ENCODE results near the gene RALB.
A peak's percentile ranks its signal among the peaks of the same experiment; 100 is the strongest.

Gene RALB

GRCh38 chr2:120294008-120294340, 41.3 kb downstream of the RALB start:
- H3K4me3 ChIP-seq (ENCODE audit: low read length) = 0 out of 2 replicates have a peak overlapping the region, but pooled peaks have one; percentile 15
- TF ChIP-seq CTCF (IDR thresholded peaks at IDR 0.05; ENCODE audit: low read depth, low read length, poor library complexity, severe bottlenecking) (no peak), EZH2phosphoT487 (IDR thresholded peaks at IDR 0.05; ENCODE audit: borderline replicate concordance, low read length) (no peak)
- H3K27me3 ChIP-seq (ENCODE audit: control insufficient read depth, low read length) = no peaks in the 10 kb centered on the region
- H3K4me2 ChIP-seq (ENCODE audit: low read length) = peak overlapping the region; percentile 38
- no peaks in the 10 kb centered on the region for H4K20me1 ChIP-seq (ENCODE audit: control insufficient read depth, insufficient read depth, low read depth, low read length)
- peaks cover 3% of the 10 kb centered on the region; the same call in 1 of the 2 replicates for H3K36me3 ChIP-seq (ENCODE audit: control insufficient read depth, low read length)
- H3K9me2 ChIP-seq (replicated peaks; ENCODE audit: control insufficient read depth, low read length) = no peaks in the 10 kb centered on the region
- H3K9me3 ChIP-seq (ENCODE audit: control insufficient read depth, insufficient read depth, low read length) = no peaks in the 10 kb centered on the region
- H3K4me1 ChIP-seq (ENCODE audit: control insufficient read depth, low read length) = peaks cover 12% of the 10 kb centered on the region
- no peaks in the 10 kb centered on the region for H3F3A ChIP-seq (ENCODE audit: control insufficient read depth, insufficient read depth)
- H3K27ac ChIP-seq (ENCODE audit: low read depth, low read length) = no peak overlapping the region
- H3K79me2 ChIP-seq (ENCODE audit: control insufficient read depth, low read length) = no peaks in the 10 kb centered on the region

GRCh38 chr2:120298173-120298835, 45.7 kb downstream of the RALB start:
- H3K27ac ChIP-seq (ENCODE audit: low read depth, low read length) = no peak overlapping the region
- H3K9me2 ChIP-seq (replicated peaks; ENCODE audit: control insufficient read depth, low read length) = no peaks in the 10 kb centered on the region
- no peaks in the 10 kb centered on the region for H4K20me1 ChIP-seq (ENCODE audit: control insufficient read depth, insufficient read depth, low read depth, low read length)
- H3K9me3 ChIP-seq (ENCODE audit: control insufficient read depth, insufficient read depth, low read length) = no peaks in the 10 kb centered on the region
- H3K27me3 ChIP-seq (ENCODE audit: control insufficient read depth, low read length) = 0 out of 2 replicates have a peak, but pooled peaks cover 3% of the 10 kb centered on the region
- no peak for TF ChIP-seq CTCF (IDR thresholded peaks at IDR 0.05; ENCODE audit: low read depth, low read length, poor library complexity, severe bottlenecking)
- no peak for TF ChIP-seq EZH2phosphoT487 (IDR thresholded peaks at IDR 0.05; ENCODE audit: borderline replicate concordance, low read length)
- peaks cover 10% of the 10 kb centered on the region for H3K4me1 ChIP-seq (ENCODE audit: control insufficient read depth, low read length)
- no peak overlapping the region for H3K4me3 ChIP-seq (ENCODE audit: low read length)
- no peaks in the 10 kb centered on the region for H3F3A ChIP-seq (ENCODE audit: control insufficient read depth, insufficient read depth)
- H3K4me2 ChIP-seq (ENCODE audit: low read length) = no peak overlapping the region
- H3K36me3 ChIP-seq (ENCODE audit: control insufficient read depth, low read length) = peaks cover 1% of the 10 kb centered on the region; the same call in 1 of the 2 replicates
- H3K79me2 ChIP-seq (ENCODE audit: control insufficient read depth, low read length) = no peaks in the 10 kb centered on the region

GRCh38 chr2:120299004-120299403, 46.4 kb downstream of the RALB start:
- Histone ChIP-seq H3K27ac (ENCODE audit: low read depth, low read length) (no peak overlapping the region), H3K27me3 (ENCODE audit: control insufficient read depth, low read length) (0 out of 2 replicates have a peak, but pooled peaks cover 3% of the 10 kb centered on the region), H3K79me2 (ENCODE audit: control insufficient read depth, low read length) (no peaks in the 10 kb centered on the region), H3K36me3 (ENCODE audit: control insufficient read depth, low read length) (no peaks in the 10 kb centered on the region), H3K4me1 (ENCODE audit: control insufficient read depth, low read length) (peaks cover 3% of the 10 kb centered on the region), H3K9me2 (replicated peaks; ENCODE audit: control insufficient read depth, low read length) (no peaks in the 10 kb centered on the region), H4K20me1 (ENCODE audit: control insufficient read depth, insufficient read depth, low read depth, low read length) (no peaks in the 10 kb centered on the region), H3F3A (ENCODE audit: control insufficient read depth, insufficient read depth) (no peaks in the 10 kb centered on the region), H3K4me3 (ENCODE audit: low read length) (no peak overlapping the region), H3K4me2 (ENCODE audit: low read length) (no peak overlapping the region), H3K9me3 (ENCODE audit: control insufficient read depth, insufficient read depth, low read length) (no peaks in the 10 kb centered on the region)
- no peak for TF ChIP-seq CTCF (IDR thresholded peaks at IDR 0.05; ENCODE audit: low read depth, low read length, poor library complexity, severe bottlenecking)
- no peak for TF ChIP-seq EZH2phosphoT487 (IDR thresholded peaks at IDR 0.05; ENCODE audit: borderline replicate concordance, low read length)
